Measurements from ENCODE around the gene MEIOSIN.

MEIOSIN gene

DNA sequence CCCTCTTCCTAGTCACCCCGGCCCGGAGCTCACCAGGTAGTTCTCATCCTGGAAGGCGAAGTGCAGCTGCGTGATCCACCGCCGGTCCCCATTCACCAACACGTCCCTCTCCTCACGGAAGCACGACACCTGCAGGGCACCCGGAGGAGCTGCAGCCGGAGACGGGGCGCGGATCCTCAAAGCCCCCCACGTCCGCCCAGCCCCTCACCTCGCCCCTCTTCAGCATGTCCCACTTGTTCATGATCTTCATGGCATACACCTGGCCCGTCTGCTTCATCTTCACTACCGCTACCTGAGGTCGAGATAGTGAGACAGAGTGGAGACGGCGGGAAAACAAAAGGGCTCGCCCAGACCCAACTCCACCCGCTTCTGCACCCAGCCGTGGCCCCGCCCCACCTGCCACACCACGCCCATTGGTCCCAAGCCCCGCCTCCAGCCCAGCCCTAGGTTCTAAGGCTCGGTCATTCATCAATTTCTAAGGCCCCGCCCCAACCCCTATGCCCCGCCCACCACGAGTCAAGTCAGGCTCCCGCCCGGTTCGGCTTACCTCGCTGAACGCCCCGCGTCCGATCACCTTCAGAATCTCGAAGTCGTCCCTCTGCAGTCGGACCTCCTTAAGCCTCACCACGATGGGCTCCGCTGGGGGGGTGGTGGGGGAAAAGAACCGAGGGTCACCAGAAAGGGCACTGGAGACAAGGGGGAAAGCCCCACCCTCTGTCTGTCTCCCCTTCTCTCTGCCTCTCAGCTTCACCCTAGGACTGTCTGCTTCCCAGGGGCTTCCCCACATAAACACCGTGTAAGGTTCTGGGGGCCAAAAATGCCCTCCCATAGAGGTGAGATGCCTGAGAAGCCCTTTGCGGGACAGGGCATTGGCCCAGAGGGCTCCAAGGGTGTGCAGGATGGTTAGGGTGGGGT, 46.2 kb downstream of the MEIOSIN start:
- peak; percentile 83 for DNase-seq (ENCODE audit: low read depth)

DNA sequence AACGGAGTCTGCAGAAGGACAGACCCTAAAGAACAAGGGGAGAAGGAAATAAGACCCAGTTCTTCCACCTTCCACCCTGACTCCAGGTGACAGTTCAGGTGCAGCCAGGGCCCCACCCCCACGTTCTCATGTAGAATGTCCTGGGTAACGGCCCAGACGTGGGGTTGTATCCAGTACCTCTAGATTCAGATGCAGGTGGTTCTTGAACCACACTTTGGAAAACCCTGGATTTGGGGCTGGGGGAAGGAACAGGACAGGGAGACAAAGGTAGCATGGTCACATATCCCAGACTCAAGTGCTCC, 46.9 kb downstream of the MEIOSIN start:
- DNase-seq (ENCODE audit: low read depth): no peak

DNA sequence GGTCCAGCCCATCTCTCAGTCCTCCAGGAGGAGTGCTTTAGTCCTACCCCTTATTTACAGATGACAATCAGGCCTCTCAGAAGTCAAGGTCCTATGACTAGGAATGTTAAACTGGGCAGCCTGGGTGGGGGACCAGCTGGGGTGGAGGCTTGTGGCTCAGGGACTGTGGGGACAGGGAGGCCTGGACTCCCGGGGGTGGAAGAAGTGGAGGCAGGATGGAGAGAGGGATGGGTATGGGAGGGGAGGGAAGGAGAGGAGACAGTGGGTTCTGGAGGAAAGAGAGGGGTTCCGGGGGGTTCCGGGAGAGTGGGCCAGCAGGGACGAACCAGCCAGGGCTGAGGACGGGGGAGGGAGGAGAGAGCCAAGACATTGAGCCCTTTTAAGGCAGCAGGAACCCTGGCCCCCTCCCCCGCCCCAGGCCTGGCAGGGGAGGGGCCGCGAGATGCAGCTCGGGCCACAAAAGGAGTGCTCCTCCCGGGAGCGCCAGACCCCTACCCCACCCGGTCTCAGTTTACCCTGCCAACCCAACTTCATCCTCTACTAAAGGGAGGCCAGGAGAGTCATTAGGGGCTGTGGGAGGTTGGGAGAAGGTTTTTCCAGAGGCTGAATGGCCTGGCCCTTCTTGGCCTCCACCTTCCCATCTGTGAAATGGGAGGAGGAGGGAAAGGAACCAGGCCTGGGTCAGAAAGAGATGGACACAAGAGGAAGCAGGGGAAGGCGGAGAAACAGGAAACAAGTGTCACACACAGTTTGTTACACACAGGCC, 47.4 kb downstream of the MEIOSIN start:
- no peak for DNase-seq (ENCODE audit: low read depth)

DNA sequence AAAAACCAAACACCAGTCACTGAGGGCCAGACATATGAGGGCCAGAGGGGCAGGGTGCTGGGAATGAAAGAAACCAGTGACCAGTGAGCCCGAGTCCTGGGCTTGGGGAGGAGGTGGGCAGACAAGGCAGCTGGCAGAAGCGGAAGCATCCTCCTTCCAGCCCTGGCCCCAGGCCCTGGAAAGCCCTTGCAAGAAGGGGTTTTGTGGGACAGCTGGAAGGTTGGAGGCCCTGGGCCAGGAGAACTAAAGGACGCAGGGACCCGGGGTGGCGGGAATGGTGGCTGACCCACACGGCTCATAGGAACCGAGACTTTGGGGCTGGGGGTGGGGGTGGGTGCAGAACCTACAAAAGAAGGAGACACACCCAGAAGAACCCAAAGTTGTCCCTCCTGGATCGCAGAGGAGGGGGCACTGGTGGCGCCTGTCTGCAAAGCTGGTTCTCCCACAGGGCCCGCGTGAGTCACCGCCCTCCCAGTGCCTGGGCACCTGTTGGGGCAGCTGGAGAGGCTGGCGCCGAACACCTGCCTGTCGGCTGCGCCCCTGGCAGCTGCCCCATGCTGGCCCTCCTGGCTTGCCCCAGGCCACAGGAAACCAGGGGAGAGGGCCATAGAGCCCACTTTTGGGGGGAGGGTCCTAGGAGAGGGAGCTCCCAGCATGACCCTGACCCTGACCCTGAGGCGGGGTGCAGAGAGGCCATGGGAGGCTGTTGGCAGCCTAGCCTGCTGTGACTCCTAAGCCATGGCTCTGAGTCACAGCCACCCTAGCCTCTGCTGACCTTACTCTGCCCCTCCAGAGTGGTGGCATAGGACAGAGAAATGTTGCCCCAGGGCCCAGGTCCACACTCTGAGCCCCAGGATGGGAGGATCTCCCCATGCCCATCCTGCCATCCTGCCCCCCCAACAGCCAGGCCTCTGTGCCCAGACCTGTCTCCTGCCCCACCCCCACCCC, 48.2 kb downstream of the MEIOSIN start:
- DNase-seq (ENCODE audit: low read depth): no peak

DNA sequence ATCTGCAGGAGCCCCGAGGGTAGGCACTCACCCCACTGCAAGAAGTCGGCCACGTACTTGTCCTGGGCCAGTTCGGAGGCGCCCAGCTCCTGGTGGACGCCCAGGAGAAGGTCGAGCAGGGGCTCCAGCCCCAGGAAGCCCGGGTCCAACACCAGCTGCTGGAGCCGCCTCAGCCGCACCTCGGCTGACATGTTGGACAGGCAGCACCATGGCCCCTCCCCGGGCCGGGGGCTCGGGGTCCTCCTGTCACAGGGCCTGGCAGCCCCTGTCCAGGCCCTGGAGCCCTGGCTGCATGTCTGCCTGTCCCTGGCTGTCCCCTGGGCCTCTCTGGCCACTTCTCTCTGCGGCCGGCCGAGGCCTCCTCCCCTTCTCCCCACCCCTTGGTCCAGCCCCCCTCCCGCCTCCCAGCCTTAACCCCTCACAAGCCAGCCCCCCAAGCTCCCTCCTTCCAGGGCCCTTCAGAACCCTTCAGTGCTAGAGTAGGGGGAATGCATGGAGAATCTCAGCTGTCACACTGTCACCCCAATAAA, 49.0 kb downstream of the MEIOSIN start, which contains the start of gene DMPK:
Gene DMPK, minus strand, starts transcription at position 329 of the 530 bp plus-strand sequence. Its CDS starts 138 bp downstream, at position 191.
- DNase-seq (ENCODE audit: low read depth): no peak

DNA sequence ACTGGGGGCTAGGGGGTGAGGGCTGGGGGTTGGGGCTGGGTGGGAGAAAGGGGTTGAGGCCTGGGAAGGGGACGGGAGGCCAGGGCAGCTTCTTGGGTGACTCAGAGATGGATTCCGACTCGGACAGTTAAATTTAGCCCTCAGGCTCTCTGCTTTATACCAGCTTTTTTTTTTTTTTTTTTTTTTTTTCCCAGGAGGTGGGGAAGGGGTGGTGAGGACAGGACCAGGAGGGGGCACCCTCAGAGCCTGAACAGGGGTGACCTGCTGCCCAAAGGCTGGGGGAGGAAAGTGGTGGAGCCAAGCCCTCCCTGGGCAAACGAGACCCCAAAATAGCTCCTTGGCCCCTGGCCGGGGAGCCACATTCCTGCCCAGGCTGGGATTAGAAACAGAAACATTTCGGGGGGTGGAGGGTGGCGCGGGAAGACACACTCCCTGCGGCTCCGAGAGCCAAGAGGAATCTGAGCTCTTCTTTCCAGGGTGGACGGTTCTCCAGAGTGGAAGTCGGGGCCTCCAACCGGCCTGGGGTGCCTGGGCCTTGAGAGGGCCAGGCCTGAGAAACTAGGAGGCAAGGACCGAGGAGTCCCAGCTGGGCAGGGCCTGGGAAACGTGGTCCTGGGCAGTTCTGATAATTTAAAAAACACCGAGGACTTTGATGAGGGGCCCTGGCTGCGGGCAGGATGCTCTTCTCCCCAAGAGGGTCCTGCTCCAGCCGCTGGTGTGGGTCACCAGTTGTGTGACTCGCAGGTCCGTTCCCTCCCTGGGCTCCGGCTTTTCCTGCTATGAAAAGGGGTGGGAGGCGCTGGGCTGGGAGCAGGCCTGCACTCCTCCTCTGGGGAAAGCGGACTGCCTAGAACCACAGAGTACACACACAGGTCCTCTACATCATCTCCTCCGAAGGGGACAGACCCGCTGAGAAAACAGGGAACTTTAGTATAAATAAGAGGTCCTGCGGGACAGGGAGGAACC, 49.9 kb downstream of the MEIOSIN start:
- DNase-seq (ENCODE audit: low read depth): no peak

DNA sequence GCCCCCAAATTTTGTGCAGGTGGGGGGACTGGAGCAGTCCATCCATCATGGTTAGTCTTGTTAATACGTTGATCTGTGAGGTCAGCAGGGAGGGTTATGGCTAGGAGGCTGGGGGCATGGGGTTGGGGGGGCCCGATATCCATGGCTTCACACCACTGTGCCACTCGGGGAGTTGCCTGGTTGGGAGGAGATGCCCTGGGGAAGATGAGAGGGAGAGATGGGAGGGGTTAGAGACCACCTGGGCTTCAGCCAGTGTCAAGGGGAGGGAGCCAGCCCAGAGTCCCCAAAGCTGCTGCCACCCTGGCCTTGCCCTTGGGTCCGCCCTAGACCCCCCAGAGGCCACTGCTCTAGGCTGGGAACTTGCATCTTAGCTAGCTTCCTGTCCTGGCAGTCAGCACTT, 50.9 kb downstream of the MEIOSIN start:
- no peak for DNase-seq (ENCODE audit: low read depth)

DNA sequence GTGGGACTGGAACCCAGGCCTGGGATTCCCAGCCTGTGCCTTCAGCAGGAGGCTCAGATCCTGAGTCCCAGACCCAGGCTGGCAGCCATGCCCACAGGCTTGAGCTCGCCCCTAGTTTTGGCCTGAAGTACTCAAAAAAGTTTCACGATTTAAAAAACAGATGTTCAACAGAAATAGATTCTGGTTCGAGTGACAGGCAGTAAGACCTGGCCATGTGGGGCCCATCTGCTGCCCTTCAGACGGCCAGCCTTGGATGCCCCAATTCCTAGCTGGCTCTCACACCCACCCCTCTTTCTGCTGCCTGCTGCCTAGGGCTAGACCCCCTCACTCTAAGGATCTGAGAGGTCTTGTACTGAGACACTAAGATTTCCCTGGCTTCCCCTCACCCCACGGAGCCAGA, 51.9 kb downstream of the MEIOSIN start:
- DNase-seq (ENCODE audit: low read depth): no peak

DNA sequence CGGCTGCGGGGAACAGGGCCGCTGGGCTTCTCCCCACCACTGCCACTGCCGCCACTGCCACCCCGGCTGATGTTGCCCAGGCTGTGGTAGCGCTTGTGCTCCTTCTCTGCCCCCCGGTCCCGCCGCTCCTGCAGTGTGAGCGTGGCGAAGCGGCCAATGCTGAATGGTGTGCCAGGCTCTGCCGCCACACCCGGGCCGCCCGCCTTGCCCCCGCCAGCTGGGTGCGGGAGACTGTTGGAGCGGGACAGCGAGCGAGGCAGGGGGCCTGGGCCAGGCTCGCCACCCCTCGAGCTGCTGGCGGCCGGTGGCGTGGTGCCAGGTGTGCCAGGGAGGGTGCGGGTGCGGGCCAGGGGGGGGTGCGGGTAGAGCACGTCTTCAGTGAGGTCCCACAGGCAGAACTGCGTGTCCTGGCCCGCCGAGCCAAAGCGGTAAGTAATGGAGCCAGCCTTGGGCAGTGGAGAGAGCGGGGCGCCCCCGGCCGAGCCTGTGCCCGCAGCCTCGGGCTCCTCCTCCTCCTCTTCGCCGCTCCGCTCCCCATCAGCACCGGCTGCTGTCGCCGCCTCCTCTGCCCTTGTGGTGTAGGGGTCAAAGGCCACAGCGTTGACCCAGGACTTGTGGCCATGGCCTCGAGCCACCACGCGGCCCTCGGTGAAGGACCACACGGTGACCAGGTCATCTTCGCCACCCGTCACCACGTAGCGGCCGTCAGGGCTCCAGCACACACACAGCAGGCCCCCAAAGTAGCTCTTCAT, 52.7 kb downstream of the MEIOSIN start:
- DNase-seq (ENCODE audit: low read depth): no peak

DNA sequence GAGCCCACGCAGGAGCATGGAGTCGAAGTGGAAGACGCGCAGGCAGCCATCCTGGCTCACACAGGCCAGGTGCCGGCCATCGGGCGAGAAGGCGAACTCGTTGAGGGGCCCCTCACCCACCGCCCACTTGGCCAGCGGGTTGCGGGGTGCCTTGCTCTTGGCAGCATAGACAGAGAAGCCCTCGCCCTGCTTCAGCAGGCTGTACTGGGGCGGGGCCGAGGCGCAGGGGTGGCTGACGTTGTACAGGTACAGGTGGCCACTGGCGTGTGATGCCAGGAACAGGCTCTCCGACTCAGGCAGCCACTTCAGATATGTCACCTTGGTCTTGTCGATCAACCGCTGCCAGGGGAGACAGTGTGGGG, 53.3 kb downstream of the MEIOSIN start:
- DNase-seq (ENCODE audit: low read depth): no peak

DNA sequence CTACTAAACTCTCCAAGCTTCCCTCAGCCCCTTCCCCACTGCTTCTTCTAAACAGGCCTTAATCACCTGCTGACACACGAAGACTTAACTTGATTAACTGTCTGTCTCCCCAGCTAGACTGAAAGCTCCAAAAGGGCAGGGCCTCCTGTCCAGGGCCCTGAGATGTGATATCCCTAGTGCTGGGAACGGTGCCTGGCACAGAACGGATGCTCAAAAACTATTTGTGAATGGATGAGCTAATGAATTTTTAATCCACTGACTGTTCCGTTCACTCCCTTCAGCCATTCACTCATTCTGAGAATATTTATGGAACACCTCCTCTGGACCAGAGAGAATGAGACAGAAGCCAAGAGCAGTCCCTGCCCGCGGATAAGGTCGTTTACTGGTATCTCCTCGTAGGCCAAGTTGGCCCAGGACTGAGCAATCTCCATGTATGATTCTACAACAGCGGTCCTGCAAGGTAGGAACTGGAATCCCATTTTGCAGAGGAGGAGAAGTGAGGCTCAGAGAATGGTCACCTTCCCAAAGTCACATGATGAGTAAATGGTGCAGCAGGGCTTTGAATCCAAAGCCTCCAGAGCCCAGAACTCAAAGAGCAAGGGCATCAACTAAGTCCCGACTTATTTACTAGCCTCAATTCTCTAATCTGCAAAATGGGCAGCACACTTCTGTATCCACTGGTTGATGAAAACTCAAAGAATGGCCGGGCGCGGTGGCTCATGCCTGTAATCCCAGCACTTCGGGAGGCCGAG, 56.0 kb downstream of the MEIOSIN start:
- DNase-seq (ENCODE audit: low read depth): no peak

DNA sequence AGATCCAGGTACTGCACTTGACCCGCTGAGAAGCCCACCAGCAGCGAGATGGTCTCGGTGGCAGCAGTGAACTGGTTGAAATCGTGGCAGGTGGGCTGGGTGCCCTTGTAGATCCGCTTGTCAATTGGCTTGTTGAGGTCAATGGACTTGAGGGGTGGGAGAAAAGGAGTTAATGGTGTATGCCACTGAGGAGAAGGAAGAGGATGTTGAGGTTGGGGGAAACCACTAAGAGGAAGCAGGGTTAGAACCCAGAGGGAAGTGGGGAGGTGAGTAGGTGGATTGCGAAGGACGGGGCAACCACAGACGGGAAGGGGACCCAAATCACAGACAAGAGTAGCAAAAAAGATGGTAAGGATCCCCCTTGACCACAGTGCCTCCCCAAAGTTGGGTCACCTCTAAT, 57.7 kb downstream of the MEIOSIN start:
- DNase-seq (ENCODE audit: low read depth): no peak

DNA sequence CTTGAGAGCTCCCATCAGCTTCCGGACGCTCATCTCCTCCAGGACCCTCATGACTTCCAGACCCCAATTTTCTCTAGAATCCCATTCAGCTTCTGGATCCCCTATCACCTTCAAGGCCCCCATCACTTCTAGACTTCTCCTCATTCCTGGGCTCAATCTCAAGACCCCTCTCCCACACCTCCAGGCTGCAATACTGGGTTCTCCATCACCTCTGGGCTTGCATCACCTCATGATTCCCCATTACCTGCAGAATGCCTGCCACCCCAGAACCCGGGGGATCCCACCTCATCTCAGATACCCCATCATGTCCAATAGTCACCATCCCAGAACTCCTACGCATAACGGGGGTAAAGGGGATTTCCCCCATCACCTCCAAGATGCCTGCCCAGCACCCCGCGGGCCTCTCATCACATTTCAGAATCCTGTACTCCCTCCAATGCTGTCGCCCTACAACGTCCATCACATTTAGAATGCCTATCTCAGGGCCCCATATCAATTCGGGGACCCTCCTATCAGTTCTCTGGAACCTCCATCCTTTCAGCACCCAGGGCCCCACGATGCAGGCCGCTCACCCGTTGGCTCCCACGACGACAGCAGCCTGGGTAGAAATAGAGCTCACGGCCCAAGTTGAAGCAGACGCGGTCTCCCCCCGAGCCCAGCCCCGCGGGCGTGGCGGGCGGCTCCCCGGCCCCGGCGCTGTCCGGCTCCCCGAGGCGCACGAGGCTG, 58.7 kb downstream of the MEIOSIN start:
- no peak for DNase-seq (ENCODE audit: low read depth)

DNA sequence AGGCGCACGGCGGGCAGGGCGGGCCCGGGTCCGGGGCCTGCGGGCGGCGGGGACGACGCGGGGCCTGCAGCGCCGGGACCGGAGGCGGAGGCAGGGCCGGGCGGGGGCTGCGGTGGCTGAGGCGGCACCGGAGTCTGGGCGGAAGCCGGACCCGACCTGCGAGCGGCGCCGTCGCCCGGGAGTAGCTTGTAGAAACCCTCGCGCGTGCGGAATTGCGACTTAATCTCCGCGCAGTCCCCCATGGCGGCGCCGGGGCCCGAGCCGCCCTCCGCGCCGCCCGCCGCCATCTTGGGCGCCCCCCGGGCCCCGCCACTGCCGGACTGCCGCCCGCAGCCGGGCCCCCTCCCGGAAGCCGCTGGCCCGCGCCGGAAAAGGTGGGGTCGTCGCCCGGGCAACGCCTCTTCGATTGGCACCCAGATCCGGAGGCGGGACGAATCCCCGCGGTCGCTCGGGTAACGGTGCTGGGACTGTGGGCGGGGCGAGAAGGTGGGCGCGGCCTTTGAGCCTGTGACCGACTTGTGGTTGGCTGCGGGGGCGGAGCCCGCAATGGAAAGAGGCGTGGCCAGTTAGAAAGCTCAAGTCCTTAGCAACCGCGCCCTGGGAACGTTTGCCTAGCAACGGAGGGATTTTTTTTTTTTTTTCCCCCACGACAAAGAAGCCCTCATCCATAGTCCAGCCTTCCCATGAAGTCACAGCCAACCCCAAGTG, 59.4 kb downstream of the MEIOSIN start, which contains the start of gene DMWD:
Gene DMWD, minus strand, starts transcription at position 376 of the 708 bp plus-strand sequence. Its CDS starts 89 bp downstream, at position 287.
- peak; percentile 100 for DNase-seq (ENCODE audit: low read depth)

DNA sequence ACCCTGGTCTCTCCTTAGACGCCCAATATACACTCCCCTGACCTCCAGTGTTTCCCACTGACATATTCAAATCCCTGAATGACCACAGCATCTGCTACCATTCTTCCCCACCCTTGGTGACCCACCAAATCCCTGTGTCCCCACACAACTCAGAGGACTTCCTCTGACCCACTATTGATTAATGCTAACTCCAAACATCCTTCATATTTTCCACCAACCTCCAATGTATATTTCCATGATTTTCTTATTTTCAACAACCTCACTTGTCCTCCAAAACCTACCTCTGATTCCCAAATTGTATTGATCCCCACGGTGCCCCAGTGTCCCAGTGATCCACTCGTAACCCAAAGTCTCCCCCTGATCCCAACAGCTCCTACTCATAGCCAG, 59.9 kb downstream of the MEIOSIN start:
- no peak for DNase-seq (ENCODE audit: low read depth)

DNA sequence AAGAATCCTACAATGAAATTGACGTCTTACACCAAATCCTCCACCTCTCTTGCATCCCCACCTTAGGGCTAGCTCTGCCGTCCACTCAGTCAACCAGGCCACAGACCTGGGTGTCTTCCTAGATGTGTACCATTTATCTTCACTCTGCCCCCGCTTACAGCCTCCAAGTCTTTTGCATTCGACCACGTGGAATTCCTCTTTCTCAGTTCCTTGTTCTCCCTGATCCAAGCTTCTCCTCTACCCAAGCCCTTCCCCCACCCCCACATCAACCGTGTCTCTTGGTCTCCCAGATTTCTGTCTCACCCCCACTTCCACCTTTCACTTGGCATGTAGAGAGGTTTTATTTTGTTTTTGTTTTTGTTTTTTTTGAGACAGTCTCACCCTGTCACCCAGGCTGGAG, 60.6 kb downstream of the MEIOSIN start:
- DNase-seq (ENCODE audit: low read depth): no peak

DNA sequence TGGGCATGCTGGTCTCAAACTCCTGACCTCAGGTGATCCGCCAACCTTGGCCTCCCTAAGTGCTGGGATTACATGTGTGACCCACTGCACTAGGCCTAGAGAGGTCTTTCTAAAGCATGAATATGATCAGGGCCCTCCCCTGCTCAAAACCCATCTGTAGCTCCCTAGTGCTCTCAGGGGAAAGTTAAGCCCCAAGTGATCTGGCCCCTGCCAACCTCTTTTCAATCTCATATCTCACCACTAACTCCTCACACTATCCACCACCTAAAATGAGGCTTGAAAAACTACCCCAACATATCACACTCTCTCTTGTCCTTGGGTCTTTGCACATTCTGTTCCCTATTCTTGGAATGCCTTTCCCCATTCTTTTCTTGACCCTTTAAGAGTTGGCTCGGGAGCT, 61.4 kb downstream of the MEIOSIN start:
- no peak for DNase-seq (ENCODE audit: low read depth)

DNA sequence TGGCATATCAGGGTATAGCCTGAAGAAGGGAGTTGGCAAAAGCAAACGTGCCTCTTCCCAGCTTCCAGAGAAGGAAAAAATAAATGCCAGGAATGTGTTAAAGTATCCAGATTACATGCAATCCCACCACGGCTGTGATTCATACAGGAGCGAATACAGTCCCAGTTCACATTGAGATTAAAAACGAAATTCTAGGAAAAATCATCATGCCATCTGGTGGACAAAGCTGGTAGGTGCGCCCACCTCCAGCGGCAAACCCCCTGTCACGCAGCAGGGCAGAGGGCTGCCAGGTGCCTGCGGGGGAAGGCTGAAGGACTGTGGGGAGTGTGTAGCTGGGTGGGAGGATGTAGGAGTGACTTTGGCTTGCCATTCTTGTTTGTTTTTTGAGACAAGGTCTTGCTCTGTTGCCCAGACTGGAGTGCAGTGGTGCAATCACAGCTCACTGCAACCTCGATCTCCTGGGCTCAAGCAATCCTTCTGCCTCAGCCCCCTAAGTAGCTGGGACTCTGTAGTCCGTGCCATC, 65.8 kb downstream of the MEIOSIN start:
- peak; percentile 48 for DNase-seq (ENCODE audit: low read depth)
